ENCODE measurements around the gene CAPN5.
"Not testable (repeated sequence)": the region's sequence is repeated elsewhere in the genome, so short reads cannot be mapped to it uniquely, and the experiment has no call there.

The CAPN5 gene

GRCh38 chr11:77096591-77097019 is 29.8 kb downstream of the CAPN5 start:
- no peak for DNase-seq (ENCODE audit: low spot score)
- no peak for FAIRE-seq

- not testable (repeated sequence) for FAIRE-seq
These were observed 30.4 kb downstream of the CAPN5 start for GRCh38 chr11:77097180-77097579.

GRCh38 chr11:77100166-77101042 is 33.6 kb downstream of the CAPN5 start:
- no peak for FAIRE-seq
- DNase-seq (ENCODE audit: low spot score), result no peak

More at GRCh38 chr11:77097180-77097579, 30.4 kb downstream of the CAPN5 start:
- not testable (repeated sequence) for DNase-seq (ENCODE audit: low spot score)

- DNase-seq (ENCODE audit: low spot score) (no peak), FAIRE-seq (no peak)
These were observed 34.3 kb downstream of the CAPN5 start for GRCh38 chr11:77101043-77101537.

GRCh38 chr11:77102246-77103210 is 35.8 kb downstream of the CAPN5 start, which contains the start of gene OMP:
OMP (plus strand) TSS chr11:77102840; CDS start chr11:77102840, 0 bp downstream.
- no peak for DNase-seq (ENCODE audit: low spot score)
- no peak for FAIRE-seq

- no peak for FAIRE-seq
- DNase-seq (ENCODE audit: low spot score), result no peak
These were observed 36.5 kb downstream of the CAPN5 start for GRCh38 chr11:77103319-77103718.

- FAIRE-seq, result no peak
- no peak for DNase-seq (ENCODE audit: low spot score)
These were observed 38.0 kb downstream of the CAPN5 start for GRCh38 chr11:77104727-77105126.

GRCh38 chr11:77106321-77106720 is 39.5 kb downstream of the CAPN5 start:
- DNase-seq (ENCODE audit: low spot score) (peak; percentile 18), FAIRE-seq (peak; percentile 45)

- no peak for DNase-seq (ENCODE audit: low spot score)
- no peak for FAIRE-seq
These were observed 40.0 kb downstream of the CAPN5 start for GRCh38 chr11:77106759-77107158.

GRCh38 chr11:77107950-77108349 is 41.2 kb downstream of the CAPN5 start:
- DNase-seq (ENCODE audit: low spot score) (peak; percentile 94), FAIRE-seq (peak; percentile 95)

- DNase-seq (ENCODE audit: low spot score), result no peak
- no peak for FAIRE-seq
These were observed 41.7 kb downstream of the CAPN5 start for GRCh38 chr11:77108436-77108835.

GRCh38 chr11:77109236-77110019 is 42.7 kb downstream of the CAPN5 start:
- peak; percentile 29 for DNase-seq (ENCODE audit: low spot score)
- no peak for FAIRE-seq

- no peak for FAIRE-seq
- DNase-seq (ENCODE audit: low spot score), result no peak
These were observed 44.1 kb downstream of the CAPN5 start for GRCh38 chr11:77110836-77111235.

GRCh38 chr11:77111277-77111676 is 44.5 kb downstream of the CAPN5 start:
- FAIRE-seq (no peak), DNase-seq (ENCODE audit: low spot score) (no peak)

- DNase-seq (ENCODE audit: low spot score) (no peak), FAIRE-seq (no peak)
These were observed 45.2 kb downstream of the CAPN5 start for GRCh38 chr11:77111946-77112345.

- FAIRE-seq, result no peak
- no peak for DNase-seq (ENCODE audit: low spot score)
These were observed 46.0 kb downstream of the CAPN5 start for GRCh38 chr11:77112641-77113381.

- peak; percentile 11 for FAIRE-seq
These were observed 46.8 kb downstream of the CAPN5 start for GRCh38 chr11:77113382-77114088.

GRCh38 chr11:77114089-77114463 is 47.3 kb downstream of the CAPN5 start:
- FAIRE-seq, result no peak
- no peak for DNase-seq (ENCODE audit: low spot score)

More at GRCh38 chr11:77113382-77114088, 46.8 kb downstream of the CAPN5 start:
- no peak for DNase-seq (ENCODE audit: low spot score)

GRCh38 chr11:77115181-77115611 is 48.4 kb downstream of the CAPN5 start:
- DNase-seq (ENCODE audit: low spot score), result no peak
- FAIRE-seq, result no peak

Data from RCC 7860 (cell line).